Hematopoietic multipotent progenitor cell (in vitro differentiated cells): ENCODE results near the gene KLHDC8B. TPM values are rescaled to one million over a fixed set of nuclear protein-coding genes. Genes with fewer than 3 reads are reported as not detected.
"Not testable (repeated sequence)": the region's sequence is repeated elsewhere in the genome, so short reads cannot be mapped to it uniquely, and the experiment has no call there.

Experiments used
- DNase-seq, 3 donors: peaks; one replicate each; pipeline ENCODE4 v3.0.0-alpha.2; 2011 to 2015; ENCODE audit warnings: low read depth in 2 of 3, low spot score in 2 of 3
- total RNA-seq: library from RNA; depleted of rRNA; stranded (reverse); fragments of >200 nt; gene quantifications from one replicate; pipeline ENCODE4 v1.2.3, GENCODE V29; 2012

The KLHDC8B gene
- total RNA-seq, 1 donor, result 27.5 TPM

DNA sequence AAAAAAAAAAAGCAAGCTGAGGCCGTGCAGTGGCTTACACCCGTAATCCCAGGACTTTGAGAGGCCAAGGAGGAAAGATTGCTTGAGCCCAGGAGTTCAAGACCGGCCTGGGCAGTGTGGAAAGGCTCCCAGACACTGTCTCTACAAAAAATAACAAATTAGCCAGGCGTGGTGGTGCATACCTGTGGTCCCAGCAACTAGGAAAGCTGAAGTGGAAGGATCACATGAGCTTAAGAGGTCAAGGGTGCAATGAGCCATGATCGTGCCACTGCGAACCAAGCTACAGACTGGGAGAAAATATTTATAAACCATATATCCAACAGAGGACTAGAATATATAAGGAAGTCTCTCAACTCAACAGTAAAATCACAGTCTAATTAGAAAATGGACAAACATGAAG is 10.0 kb downstream of the KLHDC8B start:
- no peak for DNase-seq

GRCh38 chr3:49182682-49183081 is 11.3 kb downstream of the KLHDC8B start:
- DNase-seq, result no peak

GRCh38 chr3:49183873-49184272 is 12.5 kb downstream of the KLHDC8B start:
- no peak for DNase-seq

DNA sequence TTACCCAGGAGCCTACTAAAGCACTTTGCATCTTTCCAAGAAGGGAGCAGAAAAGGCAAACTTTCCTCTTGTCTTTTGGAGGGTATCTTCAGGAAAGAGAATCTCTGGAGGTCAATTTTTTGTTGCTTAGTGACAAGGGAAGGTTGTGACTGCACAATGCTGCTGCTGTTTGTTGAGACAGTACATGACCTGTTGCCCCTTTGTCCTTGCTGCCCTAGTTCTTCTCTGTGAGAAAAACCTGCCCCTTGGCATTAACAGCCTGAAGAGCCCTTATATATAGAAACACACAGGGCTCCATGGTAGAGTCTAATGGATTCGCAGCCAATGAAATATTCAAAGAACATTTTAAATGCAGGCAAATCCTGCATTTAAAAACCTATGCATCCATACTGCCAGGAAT is 20.3 kb downstream of the KLHDC8B start:
- no peak for DNase-seq

- DNase-seq, result no peak
These were observed 26.8 kb downstream of the KLHDC8B start for GRCh38 chr3:49198161-49198560.

DNA sequence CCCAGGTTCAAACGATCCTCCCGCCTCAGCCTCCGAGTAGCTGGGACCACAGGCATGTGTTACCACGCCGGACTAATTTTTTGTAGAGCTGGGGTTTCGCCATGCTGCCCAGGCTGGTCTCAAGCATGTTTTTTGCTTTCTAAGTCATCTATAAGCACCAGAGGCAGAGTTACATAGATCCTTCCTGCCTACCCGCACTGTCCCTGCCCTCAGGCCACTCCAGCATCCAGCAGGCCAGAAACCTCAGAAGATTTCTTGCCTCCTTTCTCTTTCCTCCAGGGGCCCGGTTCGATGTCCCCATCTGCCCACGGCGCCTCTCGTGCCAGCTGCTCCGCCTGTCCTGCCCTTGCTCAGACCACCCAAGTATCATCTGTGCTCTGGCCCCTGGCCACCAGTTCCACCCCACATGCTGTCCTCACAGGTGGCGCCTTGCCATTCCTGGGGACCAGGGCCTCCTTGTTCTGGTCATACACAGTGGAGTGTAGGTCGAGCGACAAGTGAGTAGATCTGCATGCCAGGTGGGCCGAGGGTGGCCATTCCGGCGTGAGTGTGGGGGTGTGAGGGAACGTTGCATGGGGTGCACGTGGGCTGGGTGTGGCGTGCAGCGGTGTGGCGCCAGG is 27.3 kb downstream of the KLHDC8B start:
- no peak for DNase-seq

DNA sequence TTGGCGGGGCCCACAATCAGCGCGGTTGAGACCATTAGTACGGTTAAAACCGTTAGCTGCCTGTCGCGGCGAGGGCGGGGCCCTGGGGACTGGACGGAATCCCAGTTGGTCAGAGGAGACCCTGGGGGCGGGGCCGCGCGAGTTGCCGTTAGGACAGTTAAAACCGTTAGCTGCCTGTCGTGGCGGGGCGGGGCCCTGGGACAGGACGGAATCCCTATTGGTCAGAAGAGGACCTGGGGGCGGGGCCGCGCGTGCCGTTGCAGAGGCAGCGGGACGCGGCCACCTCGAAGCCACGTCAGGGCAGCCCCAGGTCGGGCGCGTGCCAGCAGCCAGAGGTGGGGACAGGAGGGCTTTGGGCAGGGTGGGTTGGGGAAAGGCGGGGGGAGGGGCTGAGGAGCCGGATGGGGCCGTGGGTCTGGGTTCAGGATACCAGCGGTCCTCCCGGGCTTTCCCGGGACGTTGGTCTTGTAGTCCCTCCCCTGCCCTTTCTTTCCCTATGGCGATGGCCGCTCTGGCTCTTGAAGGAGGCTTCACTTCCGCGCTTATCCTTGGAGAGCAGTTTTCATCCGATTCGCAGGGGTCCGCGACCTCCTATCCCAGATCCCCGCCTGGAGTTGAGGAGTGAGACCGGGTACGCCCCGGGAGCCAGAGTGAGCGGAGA is 28.0 kb downstream of the KLHDC8B start:
- DNase-seq, result peak in 2 of 3 donors; percentile 18 to 25

DNA sequence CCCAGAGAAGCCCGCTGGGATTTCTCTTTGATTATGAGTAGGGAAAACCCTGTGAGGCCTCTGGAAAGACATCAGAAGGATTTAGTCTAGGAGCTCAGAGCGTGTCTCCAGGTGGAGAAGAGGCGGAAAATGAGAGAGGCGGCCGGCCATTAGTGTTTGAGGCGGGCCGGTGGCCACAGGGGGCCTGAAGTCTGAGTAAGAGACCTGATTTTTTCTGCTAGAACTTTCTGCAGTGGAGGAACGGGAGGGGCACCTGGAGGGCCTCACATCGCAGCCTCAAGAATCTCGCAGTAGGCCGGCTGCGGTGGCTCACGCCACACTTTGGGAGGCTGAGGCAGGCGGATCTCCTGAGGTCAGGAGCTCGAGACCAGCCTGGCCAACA is 28.5 kb downstream of the KLHDC8B start:
- DNase-seq, result no peak

GRCh38 chr3:49213541-49213943 is 42.1 kb downstream of the KLHDC8B start:
- DNase-seq, result no peak

- DNase-seq, result no peak
These were observed 42.6 kb downstream of the KLHDC8B start for GRCh38 chr3:49213998-49214397.

DNA sequence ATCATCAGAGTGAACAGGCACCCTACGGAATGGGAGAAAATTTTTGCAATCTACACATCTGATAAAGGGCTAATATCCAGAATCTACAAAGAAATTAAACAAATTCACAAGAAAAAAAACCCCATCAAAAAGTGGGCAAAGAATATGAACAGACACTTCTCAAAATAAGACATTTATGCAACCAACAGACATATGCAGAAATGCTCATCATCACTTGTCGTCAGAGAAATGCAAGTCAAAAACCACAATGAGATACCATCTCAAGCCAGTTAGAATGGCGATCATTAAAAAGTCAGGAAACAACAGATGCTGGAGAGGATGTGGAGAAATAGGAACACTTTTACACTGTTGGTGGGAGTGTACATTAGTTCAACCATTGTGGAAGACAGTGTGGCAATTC is 45.3 kb downstream of the KLHDC8B start:
- DNase-seq, result peak in 1 of 3 donors; percentile 17

DNA sequence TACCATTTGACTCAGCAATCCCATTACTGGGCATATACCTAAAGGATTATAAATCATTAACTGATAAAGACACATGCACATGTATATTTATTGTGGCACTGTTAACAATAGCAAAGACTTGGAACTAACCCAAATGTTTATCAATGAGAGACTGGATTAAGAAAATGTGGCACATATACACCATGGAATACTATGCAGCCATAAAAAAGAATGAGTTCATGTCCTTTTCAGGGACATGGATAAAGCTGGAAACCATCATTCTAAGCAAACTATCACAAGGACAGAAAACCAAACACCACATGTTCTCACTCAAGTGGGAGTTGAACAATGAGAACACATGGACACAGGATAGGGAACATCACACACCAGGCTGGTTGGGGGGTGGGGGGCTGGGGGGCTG is 45.7 kb downstream of the KLHDC8B start:
- not testable (repeated sequence) for DNase-seq

DNA sequence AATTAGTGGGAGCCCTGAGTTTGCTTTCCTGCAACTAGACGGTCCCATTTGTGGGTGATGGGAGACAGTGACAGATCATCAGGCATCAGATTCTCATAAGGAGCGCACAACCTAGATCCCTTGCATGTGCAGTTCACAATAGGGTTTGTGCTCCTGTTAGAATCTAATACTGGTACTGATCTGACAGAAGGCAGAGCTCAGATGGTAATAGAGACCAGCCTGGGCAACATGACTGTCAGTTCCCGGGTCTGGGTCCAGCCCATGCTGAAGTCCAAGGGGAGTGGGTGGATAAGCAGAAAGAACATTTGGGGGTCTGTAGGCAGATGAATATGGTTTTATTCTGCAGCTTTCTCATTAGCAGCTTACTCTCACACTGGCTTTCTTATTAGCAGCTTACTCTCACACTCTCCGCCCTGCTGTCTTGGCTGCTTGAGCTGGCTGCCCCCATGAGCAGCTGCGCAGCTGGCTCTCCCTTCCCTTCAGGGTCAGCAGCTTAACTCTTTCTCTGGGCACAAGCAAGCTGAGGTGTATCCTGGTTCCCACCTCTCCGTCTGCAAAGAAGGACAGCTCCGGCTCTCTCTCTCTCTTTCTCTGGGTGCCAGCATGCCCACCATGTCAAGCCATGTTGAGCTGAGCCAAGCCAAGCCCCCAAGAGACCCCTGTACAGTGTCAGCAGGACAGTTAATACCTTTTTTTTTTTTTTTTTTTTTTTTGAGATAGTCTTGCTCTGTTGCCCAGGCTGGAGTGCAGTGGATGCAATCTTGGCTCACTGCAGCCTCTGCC is 46.5 kb downstream of the KLHDC8B start:
- DNase-seq, result no peak

GRCh38 chr3:49218471-49218989 is 47.1 kb downstream of the KLHDC8B start:
- peak in 2 of 3 donors; percentile 56 to 85 for DNase-seq

DNA sequence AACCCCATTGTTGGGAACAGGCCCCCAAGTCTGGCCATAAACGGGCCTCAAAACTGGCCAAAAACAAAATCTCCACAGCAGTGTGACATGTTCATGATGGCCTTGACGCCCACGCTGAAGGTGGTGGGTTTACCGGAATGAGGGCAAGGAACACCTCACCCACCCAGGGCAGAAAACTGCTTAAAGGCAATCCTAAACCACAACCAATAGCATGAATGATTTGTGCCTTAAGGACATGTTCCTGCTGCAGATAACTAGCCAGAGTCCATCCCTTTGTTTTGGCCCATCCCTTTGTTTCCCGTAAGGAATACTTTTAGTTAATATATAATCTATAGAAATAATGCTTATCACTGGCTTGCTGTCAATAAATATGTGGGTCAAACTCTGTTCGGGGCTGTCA is 47.7 kb downstream of the KLHDC8B start:
- no peak for DNase-seq

DNA sequence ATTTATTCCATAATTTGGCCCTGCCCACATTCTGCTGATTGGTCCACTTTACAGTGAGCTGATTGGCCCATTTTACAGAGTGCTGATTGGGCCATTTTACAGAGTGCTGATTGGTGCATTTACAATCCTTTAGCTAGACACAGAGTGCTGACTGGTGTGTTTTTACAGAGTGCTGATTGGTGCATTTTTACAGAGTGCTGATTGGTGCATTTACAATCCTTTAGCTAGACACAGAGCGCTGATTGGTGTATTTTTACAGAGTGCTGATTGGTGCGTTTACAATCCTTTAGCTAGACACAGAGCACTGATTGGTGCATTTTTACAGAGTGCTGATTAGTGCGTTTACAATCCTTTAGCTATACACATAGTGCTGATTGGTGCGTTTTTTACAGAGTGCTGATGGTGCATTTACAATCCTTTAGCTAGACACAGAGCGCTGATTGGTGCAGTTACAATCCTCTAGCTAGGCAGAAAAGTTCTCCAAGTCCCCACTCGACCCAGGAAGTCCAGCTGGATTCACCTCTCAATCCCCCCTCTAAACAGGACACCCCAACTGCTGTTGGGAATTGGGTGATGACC is 49.7 kb downstream of the KLHDC8B start:
- not testable (repeated sequence) for DNase-seq

GRCh38 chr3:49222002-49222401 is 50.6 kb downstream of the KLHDC8B start:
- no peak for DNase-seq
